HG02884 (cell line): Measurements from ENCODE around the gene MLLT6.

Experiments
- ATAC-seq: cut with Tn5 transposase; IDR thresholded peaks from one replicate; pipeline ENCODE4 v1.9.1; 2021; ENCODE audit warnings: mild to moderate bottlenecking, moderate library complexity; ENCODE audit not compliant: unreplicated experiment

The MLLT6 gene

GRCh38 chr17:38741461-38741860 is 36.4 kb downstream of the MLLT6 start:
- ATAC-seq = no peak

- no peak for ATAC-seq
Measured at GRCh38 chr17:38741921-38742410, 36.9 kb downstream of the MLLT6 start.

- no peak for ATAC-seq
Measured at GRCh38 chr17:38742411-38743308, 37.6 kb downstream of the MLLT6 start.

GRCh38 chr17:38743556-38744171 is 38.6 kb downstream of the MLLT6 start:
- no peak for ATAC-seq

GRCh38 chr17:38745545-38745944 is 40.5 kb downstream of the MLLT6 start:
- ATAC-seq = no peak

- no peak for ATAC-seq
Measured at GRCh38 chr17:38746004-38746848, 41.2 kb downstream of the MLLT6 start.

- no peak for ATAC-seq
Measured at GRCh38 chr17:38746849-38747462, 41.9 kb downstream of the MLLT6 start.

GRCh38 chr17:38747463-38748148 is 42.5 kb downstream of the MLLT6 start:
- no peak for ATAC-seq

- no peak for ATAC-seq
Measured at GRCh38 chr17:38748149-38748891, 43.2 kb downstream of the MLLT6 start, which contains the start of gene PCGF2. PCGF2 (minus strand) TSS chr17:38748336; CDS start chr17:38740402, 7,934 bp downstream.

GRCh38 chr17:38748892-38749222 is 43.8 kb downstream of the MLLT6 start:
- no peak for ATAC-seq

- ATAC-seq = no peak
Measured at GRCh38 chr17:38749223-38750043, 44.4 kb downstream of the MLLT6 start.

GRCh38 chr17:38750044-38750311 is 44.9 kb downstream of the MLLT6 start:
- ATAC-seq = no peak

- ATAC-seq = no peak
Measured at GRCh38 chr17:38750312-38751121, 45.4 kb downstream of the MLLT6 start.

- no peak for ATAC-seq
Measured at GRCh38 chr17:38751144-38751807, 46.2 kb downstream of the MLLT6 start.

- ATAC-seq = no peak
Measured at GRCh38 chr17:38751808-38752307, 46.8 kb downstream of the MLLT6 start.

GRCh38 chr17:38752308-38753070 is 47.4 kb downstream of the MLLT6 start, which contains the start of gene PSMB3:
PSMB3 (plus strand) TSS chr17:38752741; CDS start chr17:38752827, 86 bp downstream.
- ATAC-seq = peak; percentile 77
